Peyer's patch (tissue), 4 donors: ENCODE measurements around the gene DIP2B. TPM values are rescaled to one million over a fixed set of nuclear protein-coding genes. Genes with fewer than 3 reads are reported as not detected.

Experiments used
- DNase-seq, 3 donors: peaks; one replicate each; pipeline ENCODE4 v3.0.0-alpha.2; 2017 to 2019
- H3K27ac ChIP-seq, 4 donors: fragments of 200-600 bp; sonication (generic); one replicate each; pipeline ENCODE4 v1.5.1; 2016 to 2019
- H3K27me3 ChIP-seq, 2 donors: fragments of 200-600 bp; sonication (generic); one replicate each; pipeline ENCODE4 v1.5.1; 2019
- H3K36me3 ChIP-seq, 3 donors: fragments of 200-600 bp; sonication (generic); one replicate each; pipeline ENCODE4 v1.5.1; 2016 to 2019
- H3K4me1 ChIP-seq, 4 donors: fragments of 200-600 bp; sonication (generic); one replicate each; pipeline ENCODE4 v1.5.1; 2016 to 2019
- H3K4me3 ChIP-seq, 4 donors: fragments of 200-600 bp; sonication (generic); 1 replicate in 3 of 4; 2 replicates in 1 of 4; pipeline ENCODE4 v1.5.1; 2016 to 2019; ENCODE audit warnings: mild to moderate bottlenecking in 1 of 4
- H3K9me3 ChIP-seq, 4 donors: fragments of 200-600 bp; sonication (generic); one replicate each; pipeline ENCODE4 v1.5.1; 2016 to 2019; ENCODE audit warnings: mild to moderate bottlenecking in 1 of 4
- POLR2A ChIP-seq, 2 donors: fragments of 450-650 bp; IDR thresholded peaks; one replicate each; pipeline ENCODE4 v1.5.1; 2017; ENCODE audit warnings: antibody characterized with exemption in 2 of 2, mild to moderate bottlenecking in 2 of 2, moderate library complexity in 2 of 2
- total RNA-seq, 4 donors: library from RNA; depleted of rRNA; stranded (reverse); fragments of >200 nt; gene quantifications; one replicate each; pipeline ENCODE4 v1.1.0, GENCODE V29; 2016
- TF ChIP-seq, protein P1 (sequence below), 6 experiments: fragments of 450-650 bp in 4 of 6; fragments of 200-600 bp in 2 of 6; sonication (generic) in 1 of 6; IDR thresholded peaks; one replicate each; pipeline ENCODE4 v1.5.1; 2017 to 2019; ENCODE audit warnings: antibody characterized with exemption in 6 of 6, mild to moderate bottlenecking in 3 of 6, moderate library complexity in 1 of 6

The DIP2B gene
- total RNA-seq, 4 donors from 2014 or later: 28.0 to 73.4 (median 42.5) TPM

DNA sequence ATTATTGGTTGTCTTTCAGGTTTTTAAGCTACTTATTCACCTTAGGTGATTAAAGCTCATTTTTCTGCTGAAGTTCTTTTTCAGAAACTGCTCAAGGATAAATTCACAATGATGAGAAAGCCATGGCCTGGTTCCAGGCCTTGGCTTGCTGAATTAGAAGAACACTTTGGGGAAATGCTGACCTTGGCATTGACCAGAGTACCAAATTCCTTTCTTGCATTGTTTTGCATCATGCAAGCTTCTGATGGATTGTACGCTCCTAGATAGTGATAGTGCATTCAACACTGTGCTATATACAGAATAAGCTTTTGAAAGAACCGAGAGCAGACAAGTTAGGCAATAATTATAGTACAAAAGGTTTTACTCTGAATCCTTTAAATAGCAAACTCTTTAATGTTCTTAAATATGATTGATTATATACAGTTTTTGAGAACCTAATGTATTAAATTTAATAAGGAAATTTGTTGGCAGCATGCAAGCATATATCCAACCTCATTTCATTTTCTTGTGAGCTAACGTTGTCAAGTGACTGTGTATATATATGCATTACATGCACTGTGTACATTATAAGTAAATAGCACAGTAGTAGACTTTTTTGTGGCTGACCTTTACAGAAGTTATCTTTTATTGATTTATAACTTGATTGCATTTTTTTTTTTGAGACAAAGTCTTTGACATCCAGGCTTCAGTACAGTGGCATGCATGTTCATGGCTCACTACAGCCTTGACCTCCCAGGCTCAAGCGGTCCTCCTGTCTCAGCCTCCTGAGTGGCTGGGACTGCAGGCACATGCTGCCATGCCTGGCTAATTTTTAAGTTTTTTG is 99.2 kb downstream of the DIP2B start:
- Histone ChIP-seq H3K9me3 (no peaks in the 10 kb centered on the region), H3K36me3 (no peaks in the 10 kb centered on the region), H3K4me3 (no peak overlapping the region), H3K27ac (no peak overlapping the region), H3K4me1 (peaks cover 0 to 7% (median 3%) of the 10 kb centered on the region in 4 donors), H3K27me3 (no peaks in the 10 kb centered on the region)
- no peak for DNase-seq
- TF ChIP-seq, protein P1, sequence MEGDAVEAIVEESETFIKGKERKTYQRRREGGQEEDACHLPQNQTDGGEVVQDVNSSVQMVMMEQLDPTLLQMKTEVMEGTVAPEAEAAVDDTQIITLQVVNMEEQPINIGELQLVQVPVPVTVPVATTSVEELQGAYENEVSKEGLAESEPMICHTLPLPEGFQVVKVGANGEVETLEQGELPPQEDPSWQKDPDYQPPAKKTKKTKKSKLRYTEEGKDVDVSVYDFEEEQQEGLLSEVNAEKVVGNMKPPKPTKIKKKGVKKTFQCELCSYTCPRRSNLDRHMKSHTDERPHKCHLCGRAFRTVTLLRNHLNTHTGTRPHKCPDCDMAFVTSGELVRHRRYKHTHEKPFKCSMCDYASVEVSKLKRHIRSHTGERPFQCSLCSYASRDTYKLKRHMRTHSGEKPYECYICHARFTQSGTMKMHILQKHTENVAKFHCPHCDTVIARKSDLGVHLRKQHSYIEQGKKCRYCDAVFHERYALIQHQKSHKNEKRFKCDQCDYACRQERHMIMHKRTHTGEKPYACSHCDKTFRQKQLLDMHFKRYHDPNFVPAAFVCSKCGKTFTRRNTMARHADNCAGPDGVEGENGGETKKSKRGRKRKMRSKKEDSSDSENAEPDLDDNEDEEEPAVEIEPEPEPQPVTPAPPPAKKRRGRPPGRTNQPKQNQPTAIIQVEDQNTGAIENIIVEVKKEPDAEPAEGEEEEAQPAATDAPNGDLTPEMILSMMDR (IDR thresholded peaks at IDR 0.05): no peak
- no peak for TF ChIP-seq POLR2A (IDR thresholded peaks at IDR 0.05)

DNA sequence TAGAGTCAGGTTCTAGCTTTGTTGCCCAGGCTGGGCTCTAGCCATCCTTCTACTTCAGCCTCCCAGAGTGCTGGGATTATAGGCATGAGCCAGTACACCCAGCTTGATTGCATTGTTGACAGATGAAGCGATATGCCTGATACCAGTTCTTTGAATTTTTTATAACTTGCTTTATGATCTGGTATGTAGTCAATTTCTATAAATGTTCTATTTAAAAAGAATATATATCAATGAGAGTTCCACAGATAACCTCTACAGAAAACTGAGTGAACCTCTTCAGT is 99.8 kb downstream of the DIP2B start:
- Histone ChIP-seq H3K4me1 (peaks cover 0 to 7% (median 3%) of the 10 kb centered on the region in 4 donors), H3K4me3 (no peak overlapping the region), H3K27me3 (no peaks in the 10 kb centered on the region), H3K9me3 (no peaks in the 10 kb centered on the region), H3K27ac (no peak overlapping the region), H3K36me3 (no peaks in the 10 kb centered on the region)
- TF ChIP-seq POLR2A (IDR thresholded peaks at IDR 0.05): no peak
- TF ChIP-seq, protein P1 (IDR thresholded peaks at IDR 0.05): no peak
- DNase-seq: no peak

DNA sequence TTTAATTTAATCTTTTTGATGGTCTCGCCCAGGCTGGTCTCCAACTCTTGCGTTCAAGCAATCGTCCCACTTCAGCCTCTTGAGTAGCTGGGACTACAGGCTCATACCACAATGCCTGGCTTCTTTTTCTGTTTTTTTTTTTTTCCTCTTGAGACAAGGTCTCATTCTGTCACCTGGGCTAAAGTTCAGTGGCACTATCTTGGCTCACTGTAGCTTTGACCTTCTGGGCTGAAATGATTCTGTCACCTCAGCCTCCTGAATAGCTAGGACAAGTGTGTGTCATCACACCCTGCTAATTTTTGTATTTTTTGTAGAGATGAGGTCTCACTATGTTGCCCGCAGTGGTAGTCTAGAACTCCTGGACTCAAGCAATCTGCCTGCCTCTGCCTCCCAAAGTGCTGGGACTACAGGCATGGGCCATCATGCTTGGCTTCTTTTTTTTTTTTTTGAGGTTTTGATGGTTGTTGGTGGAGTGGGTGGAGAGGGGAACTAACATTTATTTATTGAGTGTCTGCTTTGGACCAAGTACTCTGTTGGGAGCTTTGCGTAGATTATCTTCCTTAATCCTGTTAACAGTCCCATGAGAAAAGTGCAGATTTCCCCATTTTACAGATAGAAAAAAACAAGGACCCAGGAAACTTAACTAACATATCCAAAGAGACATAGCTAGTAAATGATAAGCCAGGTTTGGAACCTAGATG is 102.0 kb downstream of the DIP2B start:
- Histone ChIP-seq H3K27me3 (no peaks in the 10 kb centered on the region), H3K27ac (no peak overlapping the region), H3K4me1 (peaks cover 0 to 7% (median 3%) of the 10 kb centered on the region in 4 donors), H3K36me3 (no peaks in the 10 kb centered on the region), H3K9me3 (no peaks in the 10 kb centered on the region), H3K4me3 (no peak overlapping the region)
- no peak for DNase-seq
- TF ChIP-seq, protein P1 (IDR thresholded peaks at IDR 0.05): no peak
- TF ChIP-seq POLR2A (IDR thresholded peaks at IDR 0.05): no peak

DNA sequence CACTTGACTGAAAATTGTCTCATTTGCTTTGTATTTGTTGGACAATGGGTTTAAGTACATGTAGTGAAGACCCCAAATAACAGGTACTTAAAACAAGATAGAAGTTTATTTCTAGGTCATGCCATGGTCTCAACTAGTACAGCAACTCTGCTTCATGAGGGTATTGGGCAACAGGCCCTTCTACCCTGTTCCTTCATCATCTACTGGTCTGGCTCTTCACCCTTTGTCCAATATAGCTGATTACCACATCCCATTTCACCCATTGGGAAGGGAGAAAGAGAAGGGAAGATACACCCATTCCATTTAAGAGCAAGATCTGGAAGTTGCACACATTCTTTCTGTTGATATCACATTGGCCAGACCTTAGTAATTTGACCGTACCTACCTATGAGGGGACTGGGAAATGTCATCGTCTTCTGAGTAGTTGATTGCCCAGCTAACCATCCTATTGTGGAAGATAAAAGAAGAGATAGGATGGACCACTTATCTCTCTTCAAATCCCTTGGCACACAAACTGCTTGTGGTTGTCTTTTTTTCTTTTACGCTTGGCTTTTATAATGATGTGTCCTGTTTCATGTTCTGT is 104.6 kb downstream of the DIP2B start:
- no peak overlapping the region for H3K4me3 ChIP-seq
- H3K9me3 ChIP-seq: no peaks in the 10 kb centered on the region
- DNase-seq: no peak
- no peak for TF ChIP-seq POLR2A (IDR thresholded peaks at IDR 0.05)
- TF ChIP-seq, protein P1 (IDR thresholded peaks at IDR 0.05): no peak
- no peaks in the 10 kb centered on the region for H3K27me3 ChIP-seq
- peaks cover 0 to 7% (median 1%) of the 10 kb centered on the region in 4 donors for H3K4me1 ChIP-seq
- H3K27ac ChIP-seq: no peak overlapping the region
- no peaks in the 10 kb centered on the region for H3K36me3 ChIP-seq

DNA sequence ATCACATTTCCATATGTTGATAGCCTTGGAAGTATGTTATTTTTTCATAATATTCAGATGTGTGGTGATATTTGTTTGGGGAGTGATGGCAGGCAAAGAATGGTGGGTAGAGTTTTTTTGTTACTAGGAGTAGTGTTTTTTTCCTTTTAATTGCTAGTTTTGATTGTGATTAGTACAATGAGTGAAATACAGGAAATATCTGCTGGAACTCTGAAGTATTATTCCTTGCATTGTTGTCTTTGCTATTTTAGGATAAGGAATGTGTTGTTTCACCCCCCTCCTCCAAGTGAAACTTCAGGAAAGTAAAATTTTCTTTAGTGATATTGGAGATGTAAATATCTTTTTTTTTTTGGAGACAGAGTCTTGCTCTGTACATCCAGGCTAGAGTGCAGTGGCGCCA is 105.4 kb downstream of the DIP2B start:
- H3K9me3 ChIP-seq: no peaks in the 10 kb centered on the region
- H3K36me3 ChIP-seq: no peaks in the 10 kb centered on the region
- no peaks in the 10 kb centered on the region for H3K27me3 ChIP-seq
- no peak overlapping the region for H3K27ac ChIP-seq
- no peak overlapping the region for H3K4me3 ChIP-seq
- DNase-seq: no peak
- H3K4me1 ChIP-seq: peaks cover 0 to 7% (median 0%) of the 10 kb centered on the region in 4 donors
- TF ChIP-seq POLR2A (IDR thresholded peaks at IDR 0.05): no peak
